ENCODE measurements around the gene NOXRED1.
"Not testable (repeated sequence)": the region's sequence is repeated elsewhere in the genome, so short reads cannot be mapped to it uniquely, and the experiment has no call there.

The NOXRED1 gene

GRCh38 chr14:77423423-77423822 is at the start of gene NOXRED1:
Gene NOXRED1 (minus strand): TSS chr14:77423523. CDS start chr14:77422889, 634 bp downstream.
- DNase-seq (ENCODE audit: low spot score): no peak

- DNase-seq (ENCODE audit: low spot score): no peak
These were observed 47.0 kb upstream of the NOXRED1 start for GRCh38 chr14:77470224-77470870.

GRCh38 chr14:77469539-77469938 is 46.2 kb upstream of the NOXRED1 start:
- no peak for DNase-seq (ENCODE audit: low spot score)

- DNase-seq (ENCODE audit: low spot score): no peak
These were observed 45.8 kb upstream of the NOXRED1 start for GRCh38 chr14:77469067-77469505.

GRCh38 chr14:77467801-77468200 is 44.5 kb upstream of the NOXRED1 start:
- no peak for DNase-seq (ENCODE audit: low spot score)

GRCh38 chr14:77459072-77459723 is 35.9 kb upstream of the NOXRED1 start:
- DNase-seq (ENCODE audit: low spot score): peak; percentile 72

- DNase-seq (ENCODE audit: low spot score): peak; percentile 82
These were observed 35.1 kb upstream of the NOXRED1 start for GRCh38 chr14:77458249-77458950.

GRCh38 chr14:77457522-77458248 is 34.4 kb upstream of the NOXRED1 start, which contains the start of the genes AHSA1 and VIPAS39:
Gene AHSA1 (plus strand): TSS chr14:77458093. CDS start chr14:77458190, 97 bp downstream.
Gene VIPAS39 (minus strand): TSS chr14:77457601. CDS start chr14:77454102, 3,499 bp downstream.
- DNase-seq (ENCODE audit: low spot score): peak; percentile 98

GRCh38 chr14:77457115-77457521 is 33.8 kb upstream of the NOXRED1 start:
- no peak for DNase-seq (ENCODE audit: low spot score)

GRCh38 chr14:77455966-77456640 is 32.8 kb upstream of the NOXRED1 start:
- DNase-seq (ENCODE audit: low spot score): no peak

- DNase-seq (ENCODE audit: low spot score): no peak
These were observed 18.9 kb upstream of the NOXRED1 start for GRCh38 chr14:77442196-77442595.

GRCh38 chr14:77439861-77440260 is 16.5 kb upstream of the NOXRED1 start:
- DNase-seq (ENCODE audit: low spot score): no peak

- no peak for DNase-seq (ENCODE audit: low spot score)
These were observed 15.3 kb upstream of the NOXRED1 start for GRCh38 chr14:77438596-77438995.

GRCh38 chr14:77436042-77436441 is 12.7 kb upstream of the NOXRED1 start:
- no peak for DNase-seq (ENCODE audit: low spot score)

GRCh38 chr14:77426396-77426795 is 3.1 kb upstream of the NOXRED1 start:
- DNase-seq (ENCODE audit: low spot score): no peak

GRCh38 chr14:77424862-77425261 is 1.5 kb upstream of the NOXRED1 start:
- no peak for DNase-seq (ENCODE audit: low spot score)

- DNase-seq (ENCODE audit: low spot score): no peak
These were observed 2.1 kb downstream of the NOXRED1 start for GRCh38 chr14:77421201-77421600.

- no peak for DNase-seq (ENCODE audit: low spot score)
These were observed 6.5 kb downstream of the NOXRED1 start for GRCh38 chr14:77416836-77417235.

- not testable (repeated sequence) for DNase-seq (ENCODE audit: low spot score)
These were observed 7.2 kb downstream of the NOXRED1 start for GRCh38 chr14:77416098-77416497.

- not testable (repeated sequence) for DNase-seq (ENCODE audit: low spot score)
These were observed 7.8 kb downstream of the NOXRED1 start for GRCh38 chr14:77415403-77416030.

- no peak for DNase-seq (ENCODE audit: low spot score)
These were observed 14.2 kb downstream of the NOXRED1 start for GRCh38 chr14:77409131-77409533.
